GM21515 (cell line): Measurements from ENCODE around the gene GALNT13.

ENCODE experiments used
- ATAC-seq: cut with Tn5 transposase; IDR thresholded peaks from one replicate; pipeline ENCODE4 v1.9.1; 2021; ENCODE audit not compliant: unreplicated experiment

Gene GALNT13

GRCh38 chr2:154289870-154290269 lies 418.1 kb downstream of the GALNT13 start:
- no peak for ATAC-seq

- ATAC-seq: no peak
Observed at GRCh38 chr2:154291511-154291910, 419.8 kb downstream of the GALNT13 start.

- no peak for ATAC-seq
Observed at GRCh38 chr2:154291927-154292326, 420.2 kb downstream of the GALNT13 start.

GRCh38 chr2:154293864-154294263 lies 422.1 kb downstream of the GALNT13 start:
- no peak for ATAC-seq

- no peak for ATAC-seq
Observed at GRCh38 chr2:154306266-154306970, 434.7 kb downstream of the GALNT13 start.

- no peak for ATAC-seq
Observed at GRCh38 chr2:154307007-154307406, 435.3 kb downstream of the GALNT13 start.

- ATAC-seq: no peak
Observed at GRCh38 chr2:154324601-154325000, 452.9 kb downstream of the GALNT13 start.

- ATAC-seq: no peak
Observed at GRCh38 chr2:154329510-154329909, 457.8 kb downstream of the GALNT13 start.

- ATAC-seq: no peak
Observed at GRCh38 chr2:154331784-154332183, 460.1 kb downstream of the GALNT13 start.

GRCh38 chr2:154336201-154336600 lies 464.5 kb downstream of the GALNT13 start:
- ATAC-seq: no peak

- no peak for ATAC-seq
Observed at GRCh38 chr2:154338352-154338967, 466.7 kb downstream of the GALNT13 start.

- no peak for ATAC-seq
Observed at GRCh38 chr2:154343282-154343681, 471.6 kb downstream of the GALNT13 start.

- no peak for ATAC-seq
Observed at GRCh38 chr2:154350911-154351310, 479.2 kb downstream of the GALNT13 start.

- ATAC-seq: no peak
Observed at GRCh38 chr2:154361276-154361675, 489.6 kb downstream of the GALNT13 start.

- ATAC-seq: no peak
Observed at GRCh38 chr2:154368153-154368552, 496.4 kb downstream of the GALNT13 start.

- ATAC-seq: no peak
Observed at GRCh38 chr2:154370873-154371272, 499.2 kb downstream of the GALNT13 start.

- ATAC-seq: no peak
Observed at GRCh38 chr2:154374416-154374815, 502.7 kb downstream of the GALNT13 start.

- no peak for ATAC-seq
Observed at GRCh38 chr2:154375579-154375931, 503.8 kb downstream of the GALNT13 start.

GRCh38 chr2:154381931-154382794 lies 510.4 kb downstream of the GALNT13 start:
- ATAC-seq: no peak

- no peak for ATAC-seq
Observed at GRCh38 chr2:154386186-154386585, 514.5 kb downstream of the GALNT13 start.

- ATAC-seq: no peak
Observed at GRCh38 chr2:154391051-154391450, 519.3 kb downstream of the GALNT13 start.

GRCh38 chr2:154392256-154392655 lies 520.5 kb downstream of the GALNT13 start:
- ATAC-seq: peak; percentile 94
